GM12875 (cell line): ENCODE data around the gene C5orf24.

ENCODE experiments used
- H3K4me3 ChIP-seq: one replicate; pipeline ENCODE4 v1.5.1; 2011; ENCODE audit warnings: low read depth, low read length, control low read depth
- CTCF ChIP-seq: IDR thresholded peaks from 2 replicates; pipeline ENCODE4 v1.5.1; 2011; ENCODE audit warnings: low read depth, mild to moderate bottlenecking, control low read depth, inconsistent platforms, low read length, moderate library complexity, borderline replicate concordance; ENCODE audit not compliant: insufficient read depth

Gene C5orf24

GRCh38 chr5:134845852-134846640, at the start of gene C5orf24:
Gene C5orf24, plus strand, starts transcription at chr5:134845968. Its CDS starts 8,933 bp downstream, at chr5:134854901.
- peak within 1 kb of the TSS; percentile 85 for H3K4me3 ChIP-seq
- no peak for TF ChIP-seq CTCF

GRCh38 chr5:134798468-134798867, 47.3 kb upstream of the C5orf24 start:
- H3K4me3 ChIP-seq, result no peak overlapping the region
- no peak for TF ChIP-seq CTCF

GRCh38 chr5:134803821-134804220, 41.9 kb upstream of the C5orf24 start:
- no peak for TF ChIP-seq CTCF
- H3K4me3 ChIP-seq, result no peak overlapping the region

GRCh38 chr5:134813407-134813806, 32.4 kb upstream of the C5orf24 start:
- H3K4me3 ChIP-seq, result no peak overlapping the region

GRCh38 chr5:134813827-134814226, 31.9 kb upstream of the C5orf24 start:
- no peak for TF ChIP-seq CTCF
- no peak overlapping the region for H3K4me3 ChIP-seq

More at GRCh38 chr5:134813407-134813806, 32.4 kb upstream of the C5orf24 start:
- no peak for TF ChIP-seq CTCF

- no peak overlapping the region for H3K4me3 ChIP-seq
Measured at GRCh38 chr5:134817006-134817405, 28.8 kb upstream of the C5orf24 start.

More at GRCh38 chr5:134817006-134817405, 28.8 kb upstream of the C5orf24 start:
- no peak for TF ChIP-seq CTCF
